ENCODE measurements around the gene FER1L5.

- TF ChIP-seq CTCF (conservative IDR thresholded peaks at IDR 0.05; ENCODE audit: low read depth in 2 of 2) (no peak), POLR2AphosphoS5 (IDR thresholded peaks at IDR 0.05; ENCODE audit: low read depth) (no peak), EZH2 (IDR thresholded peaks at IDR 0.05; ENCODE audit: low read depth, unreplicated experiment) (no peak), EZH2phosphoT487 (IDR thresholded peaks at IDR 0.05; ENCODE audit: unreplicated experiment) (no peak), REST (IDR thresholded peaks at IDR 0.05; ENCODE audit: unreplicated experiment) (no peak), ETS1 (IDR thresholded peaks at IDR 0.05) (no peak), JUNB (IDR thresholded peaks at IDR 0.05; ENCODE audit: unreplicated experiment) (no peak), CREB1 (CRISPR knock-in tag; IDR thresholded peaks at IDR 0.05; ENCODE audit: low read depth) (no peak), NANOG (IDR thresholded peaks at IDR 0.05; ENCODE audit: borderline replicate concordance) (no peak), ZNF331 (CRISPR knock-in tag; IDR thresholded peaks at IDR 0.05; ENCODE audit: low read depth) (no peak)
- TF ChIP-seq, protein P1, sequence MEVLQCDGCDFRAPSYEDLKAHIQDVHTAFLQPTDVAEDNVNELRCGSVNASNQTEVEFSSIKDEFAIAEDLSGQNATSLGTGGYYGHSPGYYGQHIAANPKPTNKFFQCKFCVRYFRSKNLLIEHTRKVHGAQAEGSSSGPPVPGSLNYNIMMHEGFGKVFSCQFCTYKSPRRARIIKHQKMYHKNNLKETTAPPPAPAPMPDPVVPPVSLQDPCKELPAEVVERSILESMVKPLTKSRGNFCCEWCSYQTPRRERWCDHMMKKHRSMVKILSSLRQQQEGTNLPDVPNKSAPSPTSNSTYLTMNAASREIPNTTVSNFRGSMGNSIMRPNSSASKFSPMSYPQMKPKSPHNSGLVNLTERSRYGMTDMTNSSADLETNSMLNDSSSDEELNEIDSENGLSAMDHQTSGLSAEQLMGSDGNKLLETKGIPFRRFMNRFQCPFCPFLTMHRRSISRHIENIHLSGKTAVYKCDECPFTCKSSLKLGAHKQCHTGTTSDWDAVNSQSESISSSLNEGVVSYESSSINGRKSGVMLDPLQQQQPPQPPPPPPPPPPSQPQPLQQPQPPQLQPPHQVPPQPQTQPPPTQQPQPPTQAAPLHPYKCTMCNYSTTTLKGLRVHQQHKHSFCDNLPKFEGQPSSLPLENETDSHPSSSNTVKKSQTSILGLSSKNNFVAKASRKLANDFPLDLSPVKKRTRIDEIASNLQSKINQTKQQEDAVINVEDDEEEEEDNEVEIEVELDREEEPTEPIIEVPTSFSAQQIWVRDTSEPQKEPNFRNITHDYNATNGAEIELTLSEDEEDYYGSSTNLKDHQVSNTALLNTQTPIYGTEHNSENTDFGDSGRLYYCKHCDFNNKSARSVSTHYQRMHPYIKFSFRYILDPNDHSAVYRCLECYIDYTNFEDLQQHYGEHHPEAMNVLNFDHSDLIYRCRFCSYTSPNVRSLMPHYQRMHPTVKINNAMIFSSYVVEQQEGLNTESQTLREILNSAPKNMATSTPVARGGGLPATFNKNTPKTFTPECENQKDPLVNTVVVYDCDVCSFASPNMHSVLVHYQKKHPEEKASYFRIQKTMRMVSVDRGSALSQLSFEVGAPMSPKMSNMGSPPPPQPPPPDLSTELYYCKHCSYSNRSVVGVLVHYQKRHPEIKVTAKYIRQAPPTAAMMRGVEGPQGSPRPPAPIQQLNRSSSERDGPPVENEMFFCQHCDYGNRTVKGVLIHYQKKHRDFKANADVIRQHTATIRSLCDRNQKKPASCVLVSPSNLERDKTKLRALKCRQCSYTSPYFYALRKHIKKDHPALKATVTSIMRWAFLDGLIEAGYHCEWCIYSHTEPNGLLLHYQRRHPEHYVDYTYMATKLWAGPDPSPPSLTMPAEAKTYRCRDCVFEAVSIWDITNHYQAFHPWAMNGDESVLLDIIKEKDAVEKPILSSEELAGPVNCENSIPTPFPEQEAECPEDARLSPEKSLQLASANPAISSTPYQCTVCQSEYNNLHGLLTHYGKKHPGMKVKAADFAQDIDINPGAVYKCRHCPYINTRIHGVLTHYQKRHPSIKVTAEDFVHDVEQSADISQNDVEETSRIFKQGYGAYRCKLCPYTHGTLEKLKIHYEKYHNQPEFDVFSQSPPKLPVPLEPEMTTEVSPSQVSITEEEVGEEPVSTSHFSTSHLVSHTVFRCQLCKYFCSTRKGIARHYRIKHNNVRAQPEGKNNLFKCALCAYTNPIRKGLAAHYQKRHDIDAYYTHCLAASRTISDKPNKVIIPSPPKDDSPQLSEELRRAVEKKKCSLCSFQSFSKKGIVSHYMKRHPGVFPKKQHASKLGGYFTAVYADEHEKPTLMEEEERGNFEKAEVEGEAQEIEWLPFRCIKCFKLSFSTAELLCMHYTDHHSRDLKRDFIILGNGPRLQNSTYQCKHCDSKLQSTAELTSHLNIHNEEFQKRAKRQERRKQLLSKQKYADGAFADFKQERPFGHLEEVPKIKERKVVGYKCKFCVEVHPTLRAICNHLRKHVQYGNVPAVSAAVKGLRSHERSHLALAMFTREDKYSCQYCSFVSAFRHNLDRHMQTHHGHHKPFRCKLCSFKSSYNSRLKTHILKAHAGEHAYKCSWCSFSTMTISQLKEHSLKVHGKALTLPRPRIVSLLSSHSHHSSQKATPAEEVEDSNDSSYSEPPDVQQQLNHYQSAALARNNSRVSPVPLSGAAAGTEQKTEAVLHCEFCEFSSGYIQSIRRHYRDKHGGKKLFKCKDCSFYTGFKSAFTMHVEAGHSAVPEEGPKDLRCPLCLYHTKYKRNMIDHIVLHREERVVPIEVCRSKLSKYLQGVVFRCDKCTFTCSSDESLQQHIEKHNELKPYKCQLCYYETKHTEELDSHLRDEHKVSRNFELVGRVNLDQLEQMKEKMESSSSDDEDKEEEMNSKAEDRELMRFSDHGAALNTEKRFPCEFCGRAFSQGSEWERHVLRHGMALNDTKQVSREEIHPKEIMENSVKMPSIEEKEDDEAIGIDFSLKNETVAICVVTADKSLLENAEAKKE (CRISPR knock-in tag; IDR thresholded peaks at IDR 0.05): no peak
These were observed 40.9 kb upstream of the FER1L5 start for GRCh38 chr2:96601382-96602292.
